SU-DHL-6 (cell line): ENCODE measurements around the gene ADAMTS10.

Experiments used
- H2AFZ ChIP-seq: fragments of 200-600 bp; sonication (generic); 2 replicates; pipeline ENCODE4 v1.6.1; 2014; ENCODE audit warnings: low read depth, mild to moderate bottlenecking, moderate library complexity, mixed read lengths, antibody characterized with exemption, low read length; ENCODE audit not compliant: severe bottlenecking
- H3F3A ChIP-seq: fragments of 200-600 bp; shearing (Covaris generic); 2 replicates; pipeline ENCODE4 v1.6.0; 2016; ENCODE audit warnings: antibody characterized with exemption, mild to moderate bottlenecking; ENCODE audit not compliant: insufficient read depth
- H3K27ac ChIP-seq: fragments of 200-600 bp; sonication (generic); 2 replicates; pipeline ENCODE4 v1.5.1; 2016; ENCODE audit warnings: low read depth, mild to moderate bottlenecking, low read length, moderate library complexity, mixed read lengths
- H3K27me3 ChIP-seq: fragments of 200-600 bp; sonication (generic), shearing (Covaris generic); 2 replicates; pipeline ENCODE4 v1.6.0; 2014; ENCODE audit warnings: mild to moderate bottlenecking, low read length
- H3K36me3 ChIP-seq: fragments of 200-600 bp; sonication (generic); 2 replicates; pipeline ENCODE4 v1.6.1; 2014; ENCODE audit warnings: mild to moderate bottlenecking, low read length, mixed read lengths
- H3K4me2 ChIP-seq: fragments of 300-600, 200-600 bp; shearing (Covaris generic), sonication (generic); 2 replicates; pipeline ENCODE4 v1.6.0; 2014; ENCODE audit warnings: low read length, low read depth, mild to moderate bottlenecking; ENCODE audit not compliant: poor library complexity, severe bottlenecking
- H3K4me3 ChIP-seq: fragments of 200-600 bp; sonication (generic); 2 replicates; pipeline ENCODE4 v1.5.1; 2014; ENCODE audit warnings: antibody characterized with exemption, low read length, mild to moderate bottlenecking, mixed read lengths; ENCODE audit not compliant: insufficient read depth, poor library complexity, severe bottlenecking
- H3K79me2 ChIP-seq: fragments of 200-600 bp; sonication (generic); 2 replicates; pipeline ENCODE4 v1.6.1; 2014; ENCODE audit warnings: mild to moderate bottlenecking, low read length, moderate library complexity; ENCODE audit not compliant: insufficient read depth
- H3K9ac ChIP-seq: fragments of 200-600 bp; sonication (generic); 2 replicates; pipeline ENCODE4 v1.7.0; 2014; ENCODE audit warnings: mild to moderate bottlenecking, low read length
- H3K9me2 ChIP-seq: fragments of 200-600 bp; sonication (generic); replicated peaks from 2 replicates; pipeline ENCODE4 v1.6.1; 2014; ENCODE audit warnings: low read length; ENCODE audit not compliant: insufficient read depth
- H3K9me3 ChIP-seq: fragments of 200-600 bp; sonication (generic); 2 replicates; pipeline ENCODE4 v1.6.1; 2014; ENCODE audit warnings: low read length, mixed read lengths; ENCODE audit not compliant: insufficient read depth
- H4K20me1 ChIP-seq: fragments of 200-600 bp; sonication (generic); 2 replicates; pipeline ENCODE4 v1.6.1; 2014; ENCODE audit warnings: low read depth, mild to moderate bottlenecking, antibody characterized with exemption, low read length, moderate library complexity, mixed read lengths
- EZH2phosphoT487 ChIP-seq: fragments of 200-600 bp; sonication (generic), shearing (Covaris generic); conservative IDR thresholded peaks from 2 replicates; pipeline ENCODE4 v1.6.1; 2018; ENCODE audit warnings: mild to moderate bottlenecking, antibody characterized with exemption, low read length, moderate library complexity, mixed read lengths
- TF ChIP-seq, protein P1 (sequence below): fragments of 200-600 bp; sonication (generic); IDR thresholded peaks from one replicate; pipeline ENCODE4 v1.5.1; 2017; ENCODE audit warnings: antibody characterized with exemption, mild to moderate bottlenecking, low read length, moderate library complexity; ENCODE audit not compliant: insufficient read depth, poor library complexity, severe bottlenecking

The ADAMTS10 gene

DNA sequence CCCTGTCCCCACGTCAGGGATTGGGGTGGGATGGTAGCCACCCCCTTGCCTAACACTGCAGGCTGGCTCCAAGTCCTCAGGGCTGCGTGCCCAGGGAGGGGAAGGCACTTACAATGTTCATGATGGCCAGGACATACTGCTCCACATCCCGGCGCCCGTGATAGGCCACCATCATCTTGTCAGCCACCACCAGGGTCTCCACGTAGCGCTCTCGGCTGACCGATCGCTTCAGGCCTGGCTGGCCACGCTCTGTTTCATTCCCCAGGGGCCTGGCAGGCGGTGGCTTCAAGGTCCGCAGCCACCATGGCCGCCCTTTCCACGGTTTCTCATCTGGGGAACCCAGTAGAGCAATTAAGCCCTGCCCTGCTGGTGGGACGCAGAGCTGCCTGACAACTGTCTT, 9.7 kb downstream of the ADAMTS10 start:
- H3K79me2 ChIP-seq = no peaks in the 10 kb centered on the region
- H3K4me3 ChIP-seq = no peak overlapping the region
- H3K27ac ChIP-seq = no peak overlapping the region
- TF ChIP-seq, protein P1, sequence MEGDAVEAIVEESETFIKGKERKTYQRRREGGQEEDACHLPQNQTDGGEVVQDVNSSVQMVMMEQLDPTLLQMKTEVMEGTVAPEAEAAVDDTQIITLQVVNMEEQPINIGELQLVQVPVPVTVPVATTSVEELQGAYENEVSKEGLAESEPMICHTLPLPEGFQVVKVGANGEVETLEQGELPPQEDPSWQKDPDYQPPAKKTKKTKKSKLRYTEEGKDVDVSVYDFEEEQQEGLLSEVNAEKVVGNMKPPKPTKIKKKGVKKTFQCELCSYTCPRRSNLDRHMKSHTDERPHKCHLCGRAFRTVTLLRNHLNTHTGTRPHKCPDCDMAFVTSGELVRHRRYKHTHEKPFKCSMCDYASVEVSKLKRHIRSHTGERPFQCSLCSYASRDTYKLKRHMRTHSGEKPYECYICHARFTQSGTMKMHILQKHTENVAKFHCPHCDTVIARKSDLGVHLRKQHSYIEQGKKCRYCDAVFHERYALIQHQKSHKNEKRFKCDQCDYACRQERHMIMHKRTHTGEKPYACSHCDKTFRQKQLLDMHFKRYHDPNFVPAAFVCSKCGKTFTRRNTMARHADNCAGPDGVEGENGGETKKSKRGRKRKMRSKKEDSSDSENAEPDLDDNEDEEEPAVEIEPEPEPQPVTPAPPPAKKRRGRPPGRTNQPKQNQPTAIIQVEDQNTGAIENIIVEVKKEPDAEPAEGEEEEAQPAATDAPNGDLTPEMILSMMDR = no peak
- no peak for TF ChIP-seq EZH2phosphoT487
- H2AFZ ChIP-seq = no peak overlapping the region
- no peaks in the 10 kb centered on the region for H3K9me2 ChIP-seq
- no peaks in the 10 kb centered on the region for H3K36me3 ChIP-seq
- H3K9ac ChIP-seq = no peak overlapping the region
- H3K4me2 ChIP-seq = no peak overlapping the region
- no peaks in the 10 kb centered on the region for H4K20me1 ChIP-seq
- H3K9me3 ChIP-seq = no peaks in the 10 kb centered on the region
- no peaks in the 10 kb centered on the region for H3F3A ChIP-seq
- no peaks in the 10 kb centered on the region for H3K27me3 ChIP-seq

DNA sequence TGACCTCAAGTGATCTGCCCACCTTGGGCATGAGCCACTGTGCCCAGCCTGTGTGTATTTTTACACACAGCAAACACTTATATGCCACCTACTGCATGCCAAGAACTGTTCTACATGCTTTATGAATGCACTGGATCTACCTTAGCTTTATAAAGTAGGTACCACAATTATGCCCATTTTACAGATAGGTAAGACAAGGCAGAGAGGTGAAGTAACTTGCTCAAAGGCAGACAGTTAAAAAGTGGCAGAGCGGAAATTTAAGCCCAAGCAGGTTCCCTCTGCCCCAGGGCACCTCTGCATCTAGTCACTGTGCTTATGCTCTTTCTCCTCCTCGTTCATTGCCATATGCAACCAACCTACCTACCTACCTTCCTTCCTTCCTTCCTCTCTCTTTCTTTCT, 10.5 kb downstream of the ADAMTS10 start:
- Histone ChIP-seq H3F3A (no peaks in the 10 kb centered on the region), H3K27ac (no peak overlapping the region), H3K27me3 (no peaks in the 10 kb centered on the region), H3K9me2 (no peaks in the 10 kb centered on the region), H4K20me1 (no peaks in the 10 kb centered on the region), H3K4me3 (no peak overlapping the region), H3K9me3 (no peaks in the 10 kb centered on the region), H3K9ac (no peak overlapping the region), H3K4me2 (no peak overlapping the region), H2AFZ (no peak overlapping the region), H3K79me2 (no peaks in the 10 kb centered on the region), H3K36me3 (no peaks in the 10 kb centered on the region)
- TF ChIP-seq EZH2phosphoT487 = no peak
- TF ChIP-seq, protein P1 = no peak

DNA sequence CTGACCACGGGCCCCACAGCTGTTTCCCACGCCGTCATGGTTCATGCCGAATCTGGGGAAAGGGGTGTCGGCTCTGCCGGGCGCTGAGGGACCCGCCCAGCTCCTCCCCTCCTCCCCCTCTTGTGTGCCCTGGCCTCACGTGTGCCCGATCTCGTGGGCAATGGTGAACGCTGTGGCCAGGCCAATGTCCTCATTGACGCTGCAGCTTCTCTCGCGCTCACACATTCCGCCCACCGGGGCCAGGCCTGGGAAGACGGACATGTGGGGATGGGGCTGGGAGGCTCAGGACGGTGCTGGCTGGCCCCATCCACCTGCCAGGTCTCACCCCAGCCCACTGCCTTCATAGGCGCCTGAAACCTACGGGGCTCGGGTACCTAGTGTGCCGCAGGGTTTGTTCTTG, 14.3 kb downstream of the ADAMTS10 start:
- Histone ChIP-seq H3K9me3 (no peaks in the 10 kb centered on the region), H3K9ac (no peak overlapping the region), H3K27me3 (no peaks in the 10 kb centered on the region), H3K4me3 (no peak overlapping the region), H3K9me2 (no peaks in the 10 kb centered on the region), H3K27ac (no peak overlapping the region), H3K4me2 (no peak overlapping the region), H2AFZ (no peak overlapping the region), H4K20me1 (no peaks in the 10 kb centered on the region), H3K79me2 (no peaks in the 10 kb centered on the region), H3F3A (no peaks in the 10 kb centered on the region), H3K36me3 (no peaks in the 10 kb centered on the region)
- TF ChIP-seq, protein P1 = no peak
- no peak for TF ChIP-seq EZH2phosphoT487
